Gastrocnemius medialis (tissue), 4 donors: ENCODE measurements around the gene NCF4. TPM values are rescaled to one million over a fixed set of nuclear protein-coding genes. Genes with fewer than 3 reads are reported as not detected.

Experiments
- ATAC-seq, 2 donors: fragments of 150-250 bp; one replicate each; pipeline ENCODE4 v1.9.1; 2016
- DNase-seq, 2 donors: peaks; one replicate each; pipeline ENCODE4 v3.0.0-alpha.2; 2019
- H3K27ac ChIP-seq, 4 donors: fragments of 200-600 bp; sonication (generic); 1 replicate in 1 of 4; 2 replicates in 3 of 4; pipeline ENCODE4 v1.5.1; 2016 to 2018; ENCODE audit warnings: mild to moderate bottlenecking in 2 of 4, moderate library complexity in 1 of 4
- H3K27me3 ChIP-seq, 3 donors: fragments of 200-600 bp; sonication (generic) in 2 of 3; 1 replicate in 1 of 3; 2 replicates in 2 of 3; pipeline versions ENCODE4 v1.5.1 to v1.6.0; 2016 to 2019; ENCODE audit warnings: mild to moderate bottlenecking in 1 of 3, moderate library complexity in 1 of 3
- H3K36me3 ChIP-seq, 2 donors: fragments of 200-600 bp; sonication (generic) in 1 of 2; one replicate each; pipeline ENCODE4 v1.5.1; 2017 to 2018
- H3K4me1 ChIP-seq, 2 donors: fragments of 200-600 bp; sonication (generic) in 1 of 2; one replicate each; pipeline ENCODE4 v1.5.1; 2016 to 2017; ENCODE audit warnings: mild to moderate bottlenecking in 2 of 2
- H3K4me3 ChIP-seq, 4 donors: fragments of 200-600 bp; sonication (generic) in 3 of 4; 1 replicate in 1 of 4; 2 replicates in 3 of 4; pipeline ENCODE4 v1.5.1; 2016 to 2019; ENCODE audit warnings: mild to moderate bottlenecking in 2 of 4
- H3K9me3 ChIP-seq, 3 donors: fragments of 200-600 bp; sonication (generic) in 2 of 3; 1 replicate in 1 of 3; 2 replicates in 2 of 3; pipeline ENCODE4 v1.5.1; 2016 to 2019
- CTCF ChIP-seq, 5 experiments: fragments of 450-650 bp in 3 of 5; fragments of 200-600 bp in 2 of 5; sonication (generic) in 2 of 5; IDR thresholded peaks in 4 of 5; conservative IDR thresholded peaks in 1 of 5; 1 replicate in 4 of 5; 2 replicates in 1 of 5; pipeline ENCODE4 v1.5.1; 2016 to 2019; ENCODE audit warnings: antibody characterized with exemption in 5 of 5, mild to moderate bottlenecking in 3 of 5, moderate library complexity in 3 of 5
- POLR2A ChIP-seq, 2 donors: fragments of 450-650 bp; IDR thresholded peaks; one replicate each; pipeline ENCODE4 v1.6.1; 2017; ENCODE audit warnings: antibody characterized with exemption in 2 of 2, mild to moderate bottlenecking in 2 of 2, moderate library complexity in 2 of 2
- in situ Hi-C, 4 donors: fragments of 200-750 bp; cut with MboI; loops; one replicate each; pipeline versions ENCODE4 v1.15.0 to v1.8.0; 2017; ENCODE audit warnings: low sequenced_read_pairs in 4 of 4
- intact Hi-C: fragments of 100-400 bp; cut with DNase I; formaldehyde crosslinking; loops from one replicate; pipeline ENCODE4 v1.15.1; 2023; ENCODE audit warnings: low total_unique reads
- total RNA-seq, 4 donors: library from RNA; depleted of rRNA; stranded (reverse); fragments of >200 nt; gene quantifications; one replicate each; pipeline versions ENCODE4 v1.1.0 to v1.2.3, GENCODE V29; 2016

Gene NCF4
- total RNA-seq, 4 donors from 2014 or later: 1.8 to 5.5 (median 2.9) TPM

- intact Hi-C loops (no loop called here), in situ Hi-C loops (no loop called here)
- no peak for ATAC-seq
- H3K36me3 ChIP-seq: no peaks in the 10 kb centered on the region
- TF ChIP-seq CTCF (IDR thresholded peaks at IDR 0.05 in 4 of 5, conservative IDR thresholded peaks at IDR 0.05 in 1 of 5): no peak
- no peak for TF ChIP-seq POLR2A (IDR thresholded peaks at IDR 0.05)
- H3K4me1 ChIP-seq: peaks cover 3 to 6% of the 10 kb centered on the region in 2 donors
- peak overlapping the region in 1 of 4 donors; percentile 15 for H3K4me3 ChIP-seq
- no peaks in the 10 kb centered on the region for H3K9me3 ChIP-seq
- peaks cover 47 to 60% (median 56%) of the 10 kb centered on the region in 3 donors for H3K27me3 ChIP-seq
- DNase-seq: no peak
- no peak overlapping the region for H3K27ac ChIP-seq
Measured at GRCh38 chr22:36816339-36816635, 44.5 kb upstream of the NCF4 start.

- Histone ChIP-seq H3K27ac (no peak within 1 kb of the TSS), H3K9me3 (no peaks in the 10 kb centered on the region), H3K27me3 (peaks cover 47 to 60% (median 56%) of the 10 kb centered on the region in 3 donors), H3K4me1 (peaks cover 3 to 6% of the 10 kb centered on the region in 2 donors), H3K36me3 (no peaks in the 10 kb centered on the region), H3K4me3 (peak within 1 kb of the TSS in 3 of 4 donors; percentile 15 to 38 (median 35))
- in situ Hi-C loops (no loop called here), intact Hi-C loops (no loop called here)
- TF ChIP-seq CTCF (IDR thresholded peaks at IDR 0.05 in 4 of 5, conservative IDR thresholded peaks at IDR 0.05 in 1 of 5) (no peak), POLR2A (IDR thresholded peaks at IDR 0.05) (no peak)
- peak in 1 of 2 donors; percentile 44 for ATAC-seq
- DNase-seq: no peak
Measured at GRCh38 chr22:36816636-36817524, 43.9 kb upstream of the NCF4 start, which contains the start of gene PVALB. Gene PVALB, minus strand, starts transcription at chr22:36817035. Its CDS starts 30 bp downstream, at chr22:36817005.

- in situ Hi-C loops: no loop called here
- no peak overlapping the region for H3K4me3 ChIP-seq
- ATAC-seq (no peak), DNase-seq (no peak)
- intact Hi-C loops: no loop called here
- peaks cover 3 to 6% of the 10 kb centered on the region in 2 donors for H3K4me1 ChIP-seq
- no peaks in the 10 kb centered on the region for H3K36me3 ChIP-seq
- peaks cover 47 to 60% (median 56%) of the 10 kb centered on the region in 3 donors for H3K27me3 ChIP-seq
- TF ChIP-seq CTCF (IDR thresholded peaks at IDR 0.05 in 4 of 5, conservative IDR thresholded peaks at IDR 0.05 in 1 of 5): no peak
- no peak for TF ChIP-seq POLR2A (IDR thresholded peaks at IDR 0.05)
- H3K9me3 ChIP-seq: no peaks in the 10 kb centered on the region
- no peak overlapping the region for H3K27ac ChIP-seq
Measured at GRCh38 chr22:36817525-36817848, 43.3 kb upstream of the NCF4 start.

GRCh38 chr22:36818010-36818642, 42.7 kb upstream of the NCF4 start:
- H3K36me3 ChIP-seq: no peaks in the 10 kb centered on the region
- no peak overlapping the region for H3K4me3 ChIP-seq
- in situ Hi-C loops (no loop called here), intact Hi-C loops (no loop called here)
- H3K27me3 ChIP-seq: peaks cover 47 to 60% (median 56%) of the 10 kb centered on the region in 3 donors
- DNase-seq: no peak
- peaks cover 3 to 6% of the 10 kb centered on the region in 2 donors for H3K4me1 ChIP-seq
- H3K27ac ChIP-seq: no peak overlapping the region
- ATAC-seq: no peak
- TF ChIP-seq POLR2A (IDR thresholded peaks at IDR 0.05) (no peak), CTCF (IDR thresholded peaks at IDR 0.05 in 4 of 5, conservative IDR thresholded peaks at IDR 0.05 in 1 of 5) (no peak)
- H3K9me3 ChIP-seq: no peaks in the 10 kb centered on the region
